Left ventricle myocardium inferior (tissue), 1 donor: Measurements from ENCODE around the gene ZBTB40. TPM values are rescaled to one million over a fixed set of nuclear protein-coding genes. Genes with fewer than 3 reads are reported as not detected.

Experiments
- DNase-seq: peaks from one replicate; pipeline ENCODE4 v3.0.0-alpha.2; 2020
- H3K27ac ChIP-seq: fragments of 200-600 bp; replicated peaks from 2 replicates; pipeline ENCODE4 v1.8.0; 2021
- H3K27me3 ChIP-seq: fragments of 200-600 bp; 2 replicates; pipeline ENCODE4 v1.8.0; 2021; ENCODE audit warnings: low read depth
- H3K36me3 ChIP-seq: fragments of 200-600 bp; 2 replicates; pipeline ENCODE4 v1.8.0; 2021
- H3K4me1 ChIP-seq: fragments of 200-600 bp; 2 replicates; pipeline ENCODE4 v1.8.0; 2021
- H3K4me3 ChIP-seq: fragments of 200-600 bp; 2 replicates; pipeline ENCODE4 v1.8.0; 2021; ENCODE audit warnings: mild to moderate bottlenecking, moderate library complexity
- H3K9me3 ChIP-seq: fragments of 200-600 bp; replicated peaks from 2 replicates; pipeline ENCODE4 v1.8.0; 2021
- CTCF ChIP-seq: fragments of 200-600 bp; IDR thresholded peaks from 2 replicates; pipeline ENCODE4 v1.8.0; 2021; ENCODE audit warnings: antibody characterized with exemption, mild to moderate bottlenecking, borderline replicate concordance
- intact Hi-C: fragments of 100-400 bp; cut with micrococcal nuclease; formaldehyde crosslinking; loops from one replicate; pipeline ENCODE4 v1.11.0; 2022
- total RNA-seq: library from RNA; stranded (reverse); fragmentation: NEBNext Ultra II Directional; extraction: Animal tissue kit (Norgen Biotek cat#: 25700); gene quantifications from one replicate; pipeline ENCODE4 v1.2.1, GENCODE V29; 2021
- donor health status: DM: no; HTN: yes; CAD: no; lungs with severe emphysema.

ZBTB40 gene
- total RNA-seq, 1 donor from 2014 or later, result 17.9 TPM

GRCh38 chr1:22414244-22414751 is 37.4 kb upstream of the ZBTB40 start:
- Histone ChIP-seq H3K27ac (no peak overlapping the region), H3K9me3 (no peaks in the 10 kb centered on the region), H3K4me3 (no peak overlapping the region), H3K27me3 (peaks cover 21% of the 10 kb centered on the region), H3K4me1 (peaks cover 17% of the 10 kb centered on the region), H3K36me3 (no peaks in the 10 kb centered on the region)
- TF ChIP-seq CTCF, result no peak
- no peak for DNase-seq
- intact Hi-C loops, result no loop called here

- TF ChIP-seq CTCF, result no peak
- H3K9me3 ChIP-seq, result no peaks in the 10 kb centered on the region
- no peak overlapping the region for H3K4me3 ChIP-seq
- peaks cover 28% of the 10 kb centered on the region for H3K4me1 ChIP-seq
- no peak overlapping the region for H3K27ac ChIP-seq
- intact Hi-C loops, result no loop called here
- DNase-seq, result no peak
- no peaks in the 10 kb centered on the region for H3K36me3 ChIP-seq
- peaks cover 33% of the 10 kb centered on the region for H3K27me3 ChIP-seq
Observed at GRCh38 chr1:22415489-22415888, 36.2 kb upstream of the ZBTB40 start.

- Histone ChIP-seq H3K36me3 (no peaks in the 10 kb centered on the region), H3K9me3 (no peaks in the 10 kb centered on the region), H3K4me1 (peaks cover 28% of the 10 kb centered on the region), H3K4me3 (no peak overlapping the region), H3K27me3 (peaks cover 46% of the 10 kb centered on the region), H3K27ac (no peak overlapping the region)
- TF ChIP-seq CTCF, result peak; percentile 84
- DNase-seq, result peak; percentile 57
- intact Hi-C loops, result no loop called here
Observed at GRCh38 chr1:22416555-22417454, 34.8 kb upstream of the ZBTB40 start.

- DNase-seq, result no peak
- peaks cover 46% of the 10 kb centered on the region for H3K27me3 ChIP-seq
- no peaks in the 10 kb centered on the region for H3K9me3 ChIP-seq
- H3K4me1 ChIP-seq, result peaks cover 28% of the 10 kb centered on the region
- intact Hi-C loops, result no loop called here
- H3K4me3 ChIP-seq, result no peak overlapping the region
- no peak for TF ChIP-seq CTCF
- no peaks in the 10 kb centered on the region for H3K36me3 ChIP-seq
- H3K27ac ChIP-seq, result no peak overlapping the region
Observed at GRCh38 chr1:22417466-22417865, 34.2 kb upstream of the ZBTB40 start.

- Histone ChIP-seq H3K4me1 (peaks cover 28% of the 10 kb centered on the region), H3K27ac (peak overlapping the region; percentile 64), H3K27me3 (peaks cover 48% of the 10 kb centered on the region), H3K36me3 (no peaks in the 10 kb centered on the region), H3K9me3 (no peaks in the 10 kb centered on the region), H3K4me3 (peak overlapping the region; percentile 8)
- intact Hi-C loops, result no loop called here
- no peak for DNase-seq
- TF ChIP-seq CTCF, result no peak
Observed at GRCh38 chr1:22418312-22418711, 33.3 kb upstream of the ZBTB40 start.
